ENCODE measurements around the gene ATF4. TPM values are rescaled to one million over a fixed set of nuclear protein-coding genes. Genes with fewer than 3 reads are reported as not detected.

The ATF4 gene
- total and polyA plus RNA-seq, 2 donors from 2014 or later, result 261 to 293 TPM

DNA sequence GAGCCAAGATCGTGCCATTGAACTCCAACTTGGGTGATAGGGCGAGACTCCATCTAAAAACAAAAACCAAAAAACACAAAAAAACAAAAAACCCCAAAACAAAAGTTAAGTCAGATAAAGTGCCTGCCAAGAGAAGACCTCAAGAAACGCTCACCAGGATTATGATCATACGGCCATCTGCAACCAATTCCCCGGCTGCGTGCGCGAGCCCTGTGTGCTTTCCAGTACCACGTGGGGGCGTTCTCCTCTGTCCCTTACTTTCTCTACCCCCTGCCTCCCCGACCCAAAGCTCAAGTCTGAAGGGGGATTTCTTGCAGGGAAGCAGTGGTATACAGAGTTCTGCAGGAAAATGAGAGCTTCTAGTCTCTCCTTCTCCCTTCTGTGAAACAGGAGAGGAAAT lies 22.7 kb downstream of the ATF4 start:
- Histone ChIP-seq H3K27ac (ENCODE audit: low read depth in 2 of 2, low read length in 2 of 2) (no peak overlapping the region), H3K4me3 (ENCODE audit: low read length in 3 of 3) (no peak overlapping the region), H3K36me3 (ENCODE audit: control insufficient read depth in 2 of 3, insufficient read depth in 3 of 3, low read length in 3 of 3) (no peaks in the 10 kb centered on the region), H3K9me3 (ENCODE audit: control insufficient read depth in 2 of 3, insufficient read depth in 1 of 3, low read length in 3 of 3) (no peaks in the 10 kb centered on the region), H3K9ac (ENCODE audit: low read length in 3 of 3) (no peak overlapping the region), H3K27me3 (ENCODE audit: control insufficient read depth, insufficient read depth, low read length) (no peaks in the 10 kb centered on the region), H3K4me1 (ENCODE audit: control insufficient read depth in 2 of 3, insufficient read depth in 2 of 3, low read depth in 1 of 3, low read length in 3 of 3) (no peaks in the 10 kb centered on the region)
- intact Hi-C loops (cut with DNase I), result no loop called here
- FAIRE-seq, result no peak
- TF ChIP-seq, protein P1, sequence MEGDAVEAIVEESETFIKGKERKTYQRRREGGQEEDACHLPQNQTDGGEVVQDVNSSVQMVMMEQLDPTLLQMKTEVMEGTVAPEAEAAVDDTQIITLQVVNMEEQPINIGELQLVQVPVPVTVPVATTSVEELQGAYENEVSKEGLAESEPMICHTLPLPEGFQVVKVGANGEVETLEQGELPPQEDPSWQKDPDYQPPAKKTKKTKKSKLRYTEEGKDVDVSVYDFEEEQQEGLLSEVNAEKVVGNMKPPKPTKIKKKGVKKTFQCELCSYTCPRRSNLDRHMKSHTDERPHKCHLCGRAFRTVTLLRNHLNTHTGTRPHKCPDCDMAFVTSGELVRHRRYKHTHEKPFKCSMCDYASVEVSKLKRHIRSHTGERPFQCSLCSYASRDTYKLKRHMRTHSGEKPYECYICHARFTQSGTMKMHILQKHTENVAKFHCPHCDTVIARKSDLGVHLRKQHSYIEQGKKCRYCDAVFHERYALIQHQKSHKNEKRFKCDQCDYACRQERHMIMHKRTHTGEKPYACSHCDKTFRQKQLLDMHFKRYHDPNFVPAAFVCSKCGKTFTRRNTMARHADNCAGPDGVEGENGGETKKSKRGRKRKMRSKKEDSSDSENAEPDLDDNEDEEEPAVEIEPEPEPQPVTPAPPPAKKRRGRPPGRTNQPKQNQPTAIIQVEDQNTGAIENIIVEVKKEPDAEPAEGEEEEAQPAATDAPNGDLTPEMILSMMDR (IDR thresholded peaks at IDR 0.05; ENCODE audit: borderline replicate concordance, extremely low read depth, insufficient read depth), result no peak
- DNase-seq, result peak in 1 of 5 donors; percentile 34

DNA sequence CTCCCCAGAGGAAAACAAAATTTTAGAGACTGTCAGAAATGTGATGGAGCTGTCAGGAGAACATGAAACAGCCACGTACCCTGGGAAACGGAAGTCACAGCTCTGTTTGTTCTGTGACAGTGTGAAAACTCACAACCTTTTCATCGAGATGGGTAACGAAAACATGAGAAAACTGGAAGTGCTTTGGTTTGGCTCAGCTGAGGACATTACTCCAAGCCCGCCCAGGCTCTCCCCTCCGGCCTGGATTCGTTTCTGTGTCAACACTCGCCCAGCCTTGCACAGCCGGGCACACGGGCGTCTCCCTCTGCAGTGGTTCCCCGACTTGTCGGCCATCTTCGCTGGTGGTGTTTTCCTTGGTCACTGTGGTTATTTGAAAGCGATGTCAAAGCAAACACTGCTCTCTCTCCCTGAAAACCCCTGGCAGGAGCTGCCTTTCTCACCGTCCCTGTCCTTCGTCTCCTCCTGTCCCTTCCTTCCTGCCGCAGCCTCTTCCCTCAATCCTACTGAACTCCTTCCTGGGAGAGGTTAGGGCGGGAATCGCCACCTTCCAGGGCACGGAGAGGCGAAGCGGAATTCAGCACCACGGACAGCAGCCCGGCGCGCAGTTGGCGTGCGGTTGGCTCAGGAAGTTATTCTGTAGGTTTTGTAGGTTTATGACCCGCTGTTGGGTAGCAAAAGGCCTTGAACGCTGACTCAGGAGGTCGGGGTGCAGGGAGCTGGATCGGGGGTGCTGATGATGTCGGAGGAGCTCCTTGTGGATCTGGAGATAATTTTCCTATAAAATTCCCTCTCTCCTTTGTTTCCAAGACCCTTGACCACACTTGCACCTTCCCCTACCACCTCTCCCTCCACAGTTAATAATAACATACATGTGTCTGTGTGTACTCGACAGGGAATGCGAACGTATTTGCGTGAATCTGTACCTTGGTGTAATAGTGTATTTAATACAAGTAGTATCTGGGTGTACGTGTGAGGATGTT lies 25.3 kb downstream of the ATF4 start:
- FAIRE-seq (no peak), DNase-seq (peak in 4 of 5 donors; percentile 84 to 88 (median 84))
- Histone ChIP-seq H3K27me3 (ENCODE audit: control insufficient read depth, insufficient read depth, low read length) (no peaks in the 10 kb centered on the region), H3K4me3 (ENCODE audit: low read length in 3 of 3) (no peak overlapping the region), H3K36me3 (ENCODE audit: control insufficient read depth in 2 of 3, insufficient read depth in 3 of 3, low read length in 3 of 3) (no peaks in the 10 kb centered on the region), H3K4me1 (ENCODE audit: control insufficient read depth in 2 of 3, insufficient read depth in 2 of 3, low read depth in 1 of 3, low read length in 3 of 3) (no peaks in the 10 kb centered on the region), H3K9ac (ENCODE audit: low read length in 3 of 3) (no peak overlapping the region), H3K9me3 (ENCODE audit: control insufficient read depth in 2 of 3, insufficient read depth in 1 of 3, low read length in 3 of 3) (no peaks in the 10 kb centered on the region), H3K27ac (ENCODE audit: low read depth in 2 of 2, low read length in 2 of 2) (no peak overlapping the region)
- TF ChIP-seq, protein P1 (IDR thresholded peaks at IDR 0.05; ENCODE audit: borderline replicate concordance, extremely low read depth, insufficient read depth), result no peak
- intact Hi-C loops (cut with DNase I), result no loop called here

DNA sequence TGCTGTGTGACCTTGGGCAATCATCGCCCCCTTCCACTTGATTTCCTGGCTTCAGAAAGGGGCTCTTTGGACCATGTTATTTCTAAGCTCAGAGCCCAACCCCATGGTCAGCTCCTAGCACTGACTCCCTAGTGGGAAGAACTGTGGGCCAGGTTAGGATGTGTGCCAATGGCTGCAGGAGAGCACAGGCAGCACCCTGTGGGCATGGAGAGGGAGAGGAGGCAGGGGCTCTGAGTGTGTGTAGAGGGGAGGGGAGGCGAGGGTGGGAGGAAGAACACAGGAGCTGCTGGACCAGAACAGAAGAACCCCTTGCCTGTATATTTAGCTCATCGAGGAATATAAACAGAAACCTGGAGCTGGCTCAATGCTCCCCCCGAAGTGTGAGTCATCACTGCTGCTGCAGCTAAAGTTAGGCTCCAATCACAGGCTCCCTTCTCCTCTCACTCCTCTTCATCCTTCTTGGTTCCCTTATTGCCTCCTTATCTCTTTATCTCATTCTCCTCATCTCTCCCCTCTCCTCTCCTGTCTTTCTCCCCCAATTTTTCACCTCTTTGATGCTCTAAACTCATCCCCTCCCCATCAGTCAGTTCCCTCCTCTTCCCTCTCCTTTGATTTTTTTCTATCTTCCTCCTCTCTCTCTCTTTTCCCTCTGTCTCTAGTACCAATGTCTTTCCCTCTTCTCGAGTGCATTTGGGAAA lies 26.7 kb downstream of the ATF4 start:
- DNase-seq (no peak), FAIRE-seq (no peak)
- H3K9me3 ChIP-seq (ENCODE audit: control insufficient read depth in 2 of 3, insufficient read depth in 1 of 3, low read length in 3 of 3), result no peaks in the 10 kb centered on the region
- no peak overlapping the region for H3K4me3 ChIP-seq (ENCODE audit: low read length in 3 of 3)
- TF ChIP-seq, protein P1 (IDR thresholded peaks at IDR 0.05; ENCODE audit: borderline replicate concordance, extremely low read depth, insufficient read depth), result no peak
- intact Hi-C loops (cut with DNase I), result no loop called here
- H3K9ac ChIP-seq (ENCODE audit: low read length in 3 of 3), result no peak overlapping the region
- no peaks in the 10 kb centered on the region for H3K36me3 ChIP-seq (ENCODE audit: control insufficient read depth in 2 of 3, insufficient read depth in 3 of 3, low read length in 3 of 3)
- no peaks in the 10 kb centered on the region for H3K4me1 ChIP-seq (ENCODE audit: control insufficient read depth in 2 of 3, insufficient read depth in 2 of 3, low read depth in 1 of 3, low read length in 3 of 3)
- no peaks in the 10 kb centered on the region for H3K27me3 ChIP-seq (ENCODE audit: control insufficient read depth, insufficient read depth, low read length)
- no peak overlapping the region for H3K27ac ChIP-seq (ENCODE audit: low read depth in 2 of 2, low read length in 2 of 2)
